Stimulated activated CD8-positive, alpha-beta memory T cell treated with anti-CD3 and anti-CD28 coated beads, Interleukin-15, amount 100 ng/mL, for 48 hours (primary cell): ENCODE measurements around the gene GPR146.
A peak's percentile ranks its signal among the peaks of the same experiment; 100 is the strongest.

Experiments
- DNase-seq, 2 donors: peaks; one replicate each; pipeline ENCODE4 v3.0.0-alpha.2; 2020; ENCODE audit warnings: low read depth in 2 of 2

GPR146 gene

DNA sequence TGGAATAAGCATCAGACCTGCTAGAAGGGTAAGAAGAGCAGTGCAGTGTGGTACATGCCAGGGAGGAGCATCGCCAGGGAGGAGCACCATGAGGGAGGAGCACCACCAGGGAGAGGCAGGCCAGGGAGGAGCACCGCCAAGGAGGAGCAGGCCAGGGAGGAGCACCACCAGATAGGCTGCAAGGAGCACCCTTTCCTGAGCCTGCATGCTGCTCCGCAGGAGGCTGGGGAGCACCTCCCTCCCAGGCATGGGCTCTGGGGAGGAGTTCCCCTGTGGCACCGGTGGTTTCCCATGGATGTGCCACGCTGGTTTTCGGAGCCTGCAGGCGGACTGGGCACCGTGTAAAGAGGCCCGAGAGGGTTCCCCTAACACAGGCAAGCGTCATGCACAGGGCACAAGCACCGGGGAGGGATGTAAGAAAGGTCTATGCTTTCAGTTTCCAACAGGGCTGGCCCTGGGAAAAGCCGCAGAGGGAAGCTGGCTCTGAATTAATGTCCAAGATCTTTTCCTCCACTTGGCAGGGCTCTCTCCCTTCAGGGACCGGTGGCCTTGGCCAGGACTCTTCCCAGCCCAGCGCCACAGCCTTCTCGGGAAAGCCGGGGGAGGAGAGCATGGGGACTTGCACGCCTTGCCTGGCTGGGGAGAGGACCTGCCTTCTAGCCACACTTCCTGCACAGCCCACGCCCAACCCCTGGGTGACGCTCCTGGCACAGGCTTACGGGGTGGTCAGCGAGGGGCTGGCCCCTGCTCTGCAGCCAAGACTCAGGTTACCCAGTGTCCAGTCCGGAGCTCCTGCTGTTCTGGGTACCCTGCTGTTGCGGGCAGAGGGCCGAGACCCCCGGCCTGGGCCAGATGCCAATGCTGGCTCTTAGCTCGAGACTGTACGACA, 32.1 kb downstream of the GPR146 start:
- no peak for DNase-seq

GRCh38 chr7:1078519-1078918, 34.2 kb downstream of the GPR146 start:
- no peak for DNase-seq

GRCh38 chr7:1078985-1079384, 34.6 kb downstream of the GPR146 start:
- DNase-seq = no peak

DNA sequence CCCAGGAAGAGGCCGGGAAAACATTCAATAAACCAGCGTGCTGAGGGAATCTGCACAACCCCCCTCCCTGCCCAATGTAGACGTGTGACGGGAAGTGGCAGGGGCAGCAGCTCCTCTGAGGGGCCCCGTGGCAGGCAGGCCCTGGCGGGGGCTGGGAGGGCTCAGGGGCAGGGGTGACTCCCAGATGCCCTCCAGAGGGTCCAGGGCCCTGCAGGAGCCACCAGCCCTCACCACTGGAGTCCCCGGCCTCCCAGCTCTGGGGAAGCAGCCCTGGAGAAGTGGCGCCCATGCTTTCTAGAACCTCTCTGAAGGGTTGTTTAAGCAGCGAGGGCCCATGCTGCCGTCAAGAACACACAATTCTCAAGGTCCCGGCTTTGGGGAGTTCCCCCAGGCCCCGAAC, 35.2 kb downstream of the GPR146 start:
- DNase-seq = no peak

- DNase-seq = no peak
Measured at GRCh38 chr7:1080252-1080920, 36.0 kb downstream of the GPR146 start.

DNA sequence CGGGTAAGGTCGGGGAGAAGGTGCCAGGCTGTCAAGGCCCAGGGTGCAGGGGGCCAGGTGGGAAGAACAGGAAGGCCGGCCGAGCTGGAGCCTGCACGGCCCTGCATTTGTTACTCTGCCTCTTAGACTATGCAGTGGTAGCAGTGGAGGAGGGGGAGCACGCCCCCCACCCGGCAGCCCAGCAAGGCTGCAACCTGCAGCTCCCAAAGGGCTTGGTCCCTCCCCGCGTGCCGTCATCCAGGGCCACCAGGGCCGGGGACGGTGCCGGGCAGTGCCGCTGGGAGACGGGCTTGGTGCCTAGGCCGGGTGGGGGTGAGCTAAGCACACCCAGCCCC, 36.5 kb downstream of the GPR146 start:
- DNase-seq = no peak

GRCh38 chr7:1081336-1081735, 37.0 kb downstream of the GPR146 start:
- DNase-seq = no peak

DNA sequence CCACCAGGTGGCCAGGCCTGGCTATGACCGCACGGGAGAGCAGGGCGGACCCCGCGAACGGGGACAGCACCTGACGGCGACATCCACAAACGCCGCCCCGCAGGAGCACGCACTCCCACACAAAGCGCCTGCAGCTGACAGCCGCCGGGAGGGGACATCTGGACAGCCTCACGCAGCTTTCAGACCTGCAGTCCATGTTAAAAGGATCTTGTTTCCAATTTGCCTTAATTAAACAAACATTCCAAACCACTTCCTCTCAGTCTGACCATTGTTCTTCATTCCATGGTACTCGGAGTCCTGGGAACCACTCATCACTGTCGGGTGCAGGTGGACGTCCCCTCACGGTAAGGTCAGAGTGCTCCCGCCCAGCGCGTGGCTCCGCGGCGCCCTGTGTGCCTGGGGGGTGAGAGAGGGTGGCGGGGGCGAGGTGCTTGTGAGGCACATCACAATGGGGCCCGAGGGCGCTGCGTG, 37.6 kb downstream of the GPR146 start:
- DNase-seq = no peak

GRCh38 chr7:1083729-1084657, 39.6 kb downstream of the GPR146 start:
- no peak for DNase-seq

GRCh38 chr7:1085266-1085665, 40.9 kb downstream of the GPR146 start:
- no peak for DNase-seq

DNA sequence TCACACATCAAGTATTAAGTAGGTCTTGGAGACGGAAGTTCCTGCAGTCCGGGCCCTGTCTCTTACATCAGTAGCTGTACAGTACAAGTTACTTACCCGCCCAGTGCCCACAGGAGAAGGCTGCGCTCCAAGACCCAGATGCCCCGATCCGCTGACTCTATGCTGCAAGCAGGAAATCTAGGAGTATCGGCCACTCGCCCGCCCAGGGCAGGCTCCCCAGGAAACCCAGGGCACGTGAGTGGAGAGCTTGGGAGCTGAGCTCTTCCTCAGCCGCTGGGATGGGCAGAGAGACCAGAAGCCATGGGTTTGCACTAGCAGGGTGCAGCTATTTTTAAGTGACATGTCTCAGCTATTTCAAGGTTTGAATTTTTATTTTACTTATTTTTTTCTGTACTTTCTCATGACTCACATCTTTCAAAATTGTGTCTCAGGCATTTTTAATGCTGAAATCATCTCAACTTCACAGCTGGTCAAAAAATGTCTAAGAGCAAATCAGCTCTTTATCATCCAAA, 41.6 kb downstream of the GPR146 start:
- no peak for DNase-seq

DNA sequence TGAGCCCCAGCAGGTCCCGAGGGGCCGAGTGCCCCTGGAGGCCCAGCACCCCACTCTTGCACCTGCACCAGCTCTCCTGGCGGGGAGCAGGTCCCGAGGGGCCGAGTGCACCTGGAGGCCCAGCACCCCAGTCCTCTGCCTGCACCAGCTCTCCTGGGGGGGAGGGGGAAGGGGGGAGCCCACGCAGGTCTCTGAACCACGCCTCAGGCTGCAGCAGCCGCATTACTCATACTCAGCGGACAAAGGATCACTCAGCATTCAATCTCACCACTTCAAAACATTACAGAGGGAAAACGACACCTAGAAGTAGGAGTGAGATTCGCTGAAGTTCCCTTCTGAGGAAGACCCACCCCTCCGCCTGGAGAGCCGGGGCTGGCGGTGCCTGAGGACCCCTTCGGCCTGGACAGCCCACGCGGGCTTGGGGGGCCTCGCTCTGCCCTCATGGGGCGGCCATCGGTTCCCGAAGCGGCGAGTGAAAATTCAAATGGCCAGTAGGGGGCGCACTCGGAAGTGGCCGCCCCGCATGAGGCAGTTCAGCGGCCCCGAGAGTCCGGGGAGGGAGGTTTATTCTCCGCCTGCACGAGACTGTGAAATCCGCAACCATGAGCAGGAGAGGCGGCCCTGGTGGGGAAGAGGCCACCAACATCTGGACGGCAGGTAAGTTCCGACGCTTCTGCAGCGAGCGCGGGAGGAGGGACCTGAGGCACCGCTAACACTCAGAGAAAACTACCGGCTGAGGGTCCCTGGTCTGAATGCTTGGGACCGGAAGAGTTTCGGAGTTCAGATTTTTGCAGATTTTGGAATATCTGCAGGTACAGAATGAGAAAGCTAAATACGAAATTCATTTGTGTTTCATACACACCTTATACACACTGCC, 42.5 kb downstream of the GPR146 start:
- DNase-seq = peak; percentile 56 to 61

- no peak for DNase-seq
Measured at GRCh38 chr7:1087465-1087814, 43.1 kb downstream of the GPR146 start.

DNA sequence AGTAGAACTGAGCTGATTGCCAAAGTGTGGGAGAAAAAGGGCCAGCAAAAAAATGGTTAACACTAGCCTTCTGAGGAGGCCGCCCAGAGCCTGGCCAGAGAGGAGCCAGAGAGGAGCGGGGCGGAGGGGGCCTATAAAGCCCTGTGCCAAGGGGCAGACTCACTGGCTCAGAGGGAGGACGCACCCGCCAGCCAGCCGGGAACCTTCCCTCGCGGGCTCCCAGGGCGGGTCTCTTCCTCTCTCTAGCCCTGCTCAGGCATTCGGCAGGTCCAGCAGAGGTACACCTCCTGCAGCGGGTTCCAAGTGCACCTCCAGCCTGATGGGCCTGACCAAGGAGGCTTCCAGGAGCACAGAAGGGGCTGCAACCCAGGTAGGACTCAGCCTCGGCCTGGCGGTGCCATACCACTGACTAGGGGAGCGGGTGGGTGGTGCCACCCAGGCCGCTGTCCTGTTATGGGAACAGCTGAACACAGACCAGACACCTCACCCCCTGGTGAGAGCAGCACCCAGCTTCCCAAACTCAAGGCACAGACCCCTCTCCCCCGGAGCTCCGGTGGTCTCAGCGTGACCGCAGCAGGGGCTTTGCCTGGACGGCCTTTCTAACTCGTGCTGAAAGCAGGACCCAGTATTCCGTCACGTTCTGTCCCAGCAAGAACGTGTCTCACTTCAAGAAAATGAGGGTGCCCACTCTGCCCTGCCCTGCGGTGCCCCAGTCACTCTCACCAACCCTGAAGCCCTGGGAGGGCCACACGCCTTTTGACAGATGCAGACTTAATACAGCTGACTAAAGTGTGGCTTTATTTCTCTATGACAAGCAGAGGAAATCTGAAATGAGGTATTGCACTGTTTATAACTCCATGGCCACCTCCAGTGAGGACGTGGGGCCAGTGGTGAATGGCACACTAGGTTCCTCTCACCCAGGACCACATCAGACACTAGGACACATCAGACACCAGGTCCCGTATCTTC, 43.9 kb downstream of the GPR146 start, which contains the start of gene GPER1:
Gene GPER1 (plus strand): TSS at position 162 of the 969 bp plus-strand sequence. CDS start 3,616 bp downstream, outside the sequence.
- DNase-seq = no peak

DNA sequence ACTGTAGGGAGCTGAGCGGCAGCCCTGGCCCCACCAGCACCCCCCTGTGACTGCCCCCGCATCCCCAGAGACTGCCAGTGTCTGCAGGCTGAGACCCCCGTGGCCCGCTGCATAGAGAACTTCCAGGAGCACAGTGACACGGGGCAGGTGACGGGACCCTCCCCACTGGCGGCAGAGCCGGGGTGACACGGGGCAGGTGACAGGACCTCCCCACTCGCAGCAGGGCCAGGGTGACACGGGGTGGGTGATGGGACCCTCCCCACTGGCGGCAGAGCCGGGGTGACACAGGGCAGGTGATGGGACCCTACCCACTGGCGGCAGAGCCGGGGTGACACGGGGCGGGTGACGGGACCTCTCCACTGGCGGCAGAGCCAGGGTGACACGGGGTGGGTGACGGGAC, 45.9 kb downstream of the GPR146 start:
- no peak for DNase-seq

GRCh38 chr7:1090686-1091643, 46.6 kb downstream of the GPR146 start:
- DNase-seq = no peak

DNA sequence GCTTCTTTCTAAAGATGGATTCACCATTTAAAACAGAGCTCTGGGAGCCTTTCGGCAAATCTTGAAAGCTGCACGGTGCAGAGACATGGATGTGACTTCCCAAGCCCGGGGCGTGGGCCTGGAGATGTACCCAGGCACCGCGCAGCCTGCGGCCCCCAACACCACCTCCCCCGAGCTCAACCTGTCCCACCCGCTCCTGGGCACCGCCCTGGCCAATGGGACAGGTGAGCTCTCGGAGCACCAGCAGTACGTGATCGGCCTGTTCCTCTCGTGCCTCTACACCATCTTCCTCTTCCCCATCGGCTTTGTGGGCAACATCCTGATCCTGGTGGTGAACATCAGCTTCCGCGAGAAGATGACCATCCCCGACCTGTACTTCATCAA, 47.3 kb downstream of the GPR146 start:
- DNase-seq = no peak

GRCh38 chr7:1092161-1092632, 47.9 kb downstream of the GPR146 start:
- DNase-seq = no peak
